Spinal cord (tissue), 10 donors: ENCODE data around the gene FHOD3. TPM values are rescaled to one million over a fixed set of nuclear protein-coding genes. Genes with fewer than 3 reads are reported as not detected.

ENCODE experiments used
- DNase-seq, 6 donors: peaks; one replicate each; pipeline versions ENCODE4 v3.0.0 to v3.0.0-alpha.2; 2013 to 2015; ENCODE audit warnings: low spot score in 6 of 6, low read depth in 4 of 6
- H3K27ac ChIP-seq: one replicate; pipeline ENCODE4 v1.5.1; 2013; ENCODE audit warnings: low read depth, low read length, control low read depth
- H3K27me3 ChIP-seq: one replicate; pipeline ENCODE4 v1.6.1; 2013; ENCODE audit warnings: low read length; ENCODE audit not compliant: control insufficient read depth, insufficient read depth
- H3K36me3 ChIP-seq: one replicate; pipeline ENCODE4 v1.6.1; 2013; ENCODE audit warnings: low read length; ENCODE audit not compliant: control insufficient read depth, insufficient read depth
- H3K4me1 ChIP-seq: one replicate; pipeline ENCODE4 v1.6.1; 2013; ENCODE audit warnings: low read length; ENCODE audit not compliant: control insufficient read depth, insufficient read depth
- H3K4me3 ChIP-seq: one replicate; pipeline ENCODE4 v1.5.1; 2013; ENCODE audit warnings: low read depth, low read length, control low read depth
- H3K9me3 ChIP-seq: one replicate; pipeline ENCODE4 v1.6.1; 2013; ENCODE audit warnings: low read length; ENCODE audit not compliant: control insufficient read depth, insufficient read depth
- WGBS: methylation state at CpG from one replicate; pipeline ENCODE4 v1.1.5; 2013; ENCODE audit warnings: missing lambda C conversion rate; ENCODE audit not compliant: insufficient coverage; 5-methylcytosine and 5-hydroxymethylcytosine counted together
- polyA plus RNA-seq, 2 donors: library from polyadenylated mRNA; unstranded; fragments of 120-200 nt; gene quantifications; one replicate each; pipeline ENCODE4 v1.2.1, GENCODE V29; 2013; ENCODE audit not compliant: insufficient read length in 2 of 2
- total RNA-seq, 2 donors: library from RNA; depleted of rRNA in 1 of 2; stranded (reverse); fragments of 120-200 nt in 1 of 2; fragments of >200 nt in 1 of 2; gene quantifications; one replicate each; pipeline versions ENCODE4 v1.2.3 to v1.2.4, GENCODE V29; 2013 to 2014
- donor health status: healthy.

The FHOD3 gene
- total and polyA plus RNA-seq, 4 donors, result 30.0 to 53.4 (median 52.1) TPM

- Histone ChIP-seq H3K4me3 (no peak overlapping the region), H3K27me3 (no peaks in the 10 kb centered on the region), H3K27ac (no peak overlapping the region), H3K36me3 (no peaks in the 10 kb centered on the region), H3K4me1 (no peaks in the 10 kb centered on the region), H3K9me3 (no peaks in the 10 kb centered on the region)
- WGBS, result 96% methylated on average over 2 of the region's 2 CpGs
- no peak for DNase-seq
These were observed 188.3 kb downstream of the FHOD3 start for GRCh38 chr18:36485772-36486171.

- WGBS, result 67% methylated on average over 2 of the region's 2 CpGs
These were observed 190.6 kb downstream of the FHOD3 start for GRCh38 chr18:36488131-36488530.

GRCh38 chr18:36490897-36491296 lies 193.4 kb downstream of the FHOD3 start:
- Histone ChIP-seq H3K27ac (no peak overlapping the region), H3K4me1 (peaks cover 3% of the 10 kb centered on the region), H3K36me3 (no peaks in the 10 kb centered on the region), H3K4me3 (no peak overlapping the region), H3K9me3 (no peaks in the 10 kb centered on the region), H3K27me3 (no peaks in the 10 kb centered on the region)
- WGBS, result 100% methylated on average over 2 of the region's 4 CpGs
- DNase-seq, result no peak

More at GRCh38 chr18:36488131-36488530, 190.6 kb downstream of the FHOD3 start:
- Histone ChIP-seq H3K9me3 (no peaks in the 10 kb centered on the region), H3K4me3 (no peak overlapping the region), H3K4me1 (no peaks in the 10 kb centered on the region), H3K36me3 (no peaks in the 10 kb centered on the region), H3K27ac (no peak overlapping the region), H3K27me3 (no peaks in the 10 kb centered on the region)
- DNase-seq, result no peak

- no peak for DNase-seq
- Histone ChIP-seq H3K9me3 (no peaks in the 10 kb centered on the region), H3K27me3 (no peaks in the 10 kb centered on the region), H3K27ac (no peak overlapping the region), H3K4me3 (no peak overlapping the region), H3K36me3 (no peaks in the 10 kb centered on the region), H3K4me1 (peaks cover 3% of the 10 kb centered on the region)
- WGBS, result 100% methylated on average over 1 of the region's 6 CpGs
These were observed 195.3 kb downstream of the FHOD3 start for GRCh38 chr18:36492604-36493329.

- peak in 1 of 6 donors; percentile 46 for DNase-seq
- Histone ChIP-seq H3K27ac (no peak overlapping the region), H3K27me3 (no peaks in the 10 kb centered on the region), H3K4me3 (no peak overlapping the region), H3K9me3 (no peaks in the 10 kb centered on the region), H3K36me3 (no peaks in the 10 kb centered on the region), H3K4me1 (peaks cover 3% of the 10 kb centered on the region)
- 40% methylated on average over 11 of the region's 15 CpGs for WGBS
These were observed 196.0 kb downstream of the FHOD3 start for GRCh38 chr18:36493349-36494159.

GRCh38 chr18:36494160-36494437 lies 196.6 kb downstream of the FHOD3 start:
- H3K36me3 ChIP-seq, result no peaks in the 10 kb centered on the region
- no peak overlapping the region for H3K4me3 ChIP-seq
- peak in 1 of 6 donors; percentile 38 for DNase-seq
- H3K27ac ChIP-seq, result no peak overlapping the region
- peaks cover 3% of the 10 kb centered on the region for H3K4me1 ChIP-seq
- no peaks in the 10 kb centered on the region for H3K9me3 ChIP-seq
- no peaks in the 10 kb centered on the region for H3K27me3 ChIP-seq

GRCh38 chr18:36496022-36496421 lies 198.5 kb downstream of the FHOD3 start:
- Histone ChIP-seq H3K4me1 (peaks cover 3% of the 10 kb centered on the region), H3K9me3 (no peaks in the 10 kb centered on the region), H3K36me3 (no peaks in the 10 kb centered on the region), H3K27me3 (no peaks in the 10 kb centered on the region), H3K27ac (no peak overlapping the region), H3K4me3 (no peak overlapping the region)
- no peak for DNase-seq

- H3K27me3 ChIP-seq, result no peaks in the 10 kb centered on the region
- no peak overlapping the region for H3K27ac ChIP-seq
- no peak overlapping the region for H3K4me3 ChIP-seq
- H3K9me3 ChIP-seq, result no peaks in the 10 kb centered on the region
- H3K36me3 ChIP-seq, result no peaks in the 10 kb centered on the region
- WGBS, result 71% methylated on average over 3 of the region's 3 CpGs
- DNase-seq, result no peak
- no peaks in the 10 kb centered on the region for H3K4me1 ChIP-seq
These were observed 202.4 kb downstream of the FHOD3 start for GRCh38 chr18:36499938-36500337.

- Histone ChIP-seq H3K4me3 (no peak overlapping the region), H3K36me3 (no peaks in the 10 kb centered on the region), H3K27me3 (no peaks in the 10 kb centered on the region), H3K27ac (no peak overlapping the region), H3K4me1 (no peaks in the 10 kb centered on the region), H3K9me3 (no peaks in the 10 kb centered on the region)
- WGBS, result 78% methylated on average over 2 of the region's 2 CpGs
- no peak for DNase-seq
These were observed 203.6 kb downstream of the FHOD3 start for GRCh38 chr18:36501100-36501499.

GRCh38 chr18:36503477-36503876 lies 206.0 kb downstream of the FHOD3 start:
- 86% methylated on average over 2 of the region's 3 CpGs for WGBS
- no peak for DNase-seq
- no peak overlapping the region for H3K4me3 ChIP-seq
- no peaks in the 10 kb centered on the region for H3K4me1 ChIP-seq
- H3K36me3 ChIP-seq, result no peaks in the 10 kb centered on the region
- H3K27me3 ChIP-seq, result no peaks in the 10 kb centered on the region
- no peaks in the 10 kb centered on the region for H3K9me3 ChIP-seq
- no peak overlapping the region for H3K27ac ChIP-seq
